ENCODE results near the gene TM4SF18.

DNA sequence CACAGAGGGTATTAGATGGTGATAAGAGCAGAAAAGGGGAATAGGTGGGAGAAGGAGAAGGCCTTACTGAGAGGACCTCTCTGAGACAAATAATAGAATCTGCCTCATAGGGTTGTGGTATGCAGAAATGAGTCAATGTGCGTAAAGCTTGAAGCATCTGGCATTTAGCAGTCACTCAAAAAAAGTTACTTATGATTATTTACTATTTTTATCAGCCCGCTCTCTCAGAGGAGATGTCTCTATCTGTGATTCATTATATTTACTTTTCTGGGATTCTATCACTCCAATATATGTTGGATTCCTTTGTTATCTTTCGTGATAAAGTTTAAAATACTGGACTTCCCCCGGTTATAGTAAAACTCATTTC, 48.6 kb upstream of the TM4SF18 start:
- TF ChIP-seq ZFP3 (CRISPR knock-in tag; IDR thresholded peaks at IDR 0.05) (no peak), TOX (CRISPR knock-in tag; IDR thresholded peaks at IDR 0.05; ENCODE audit: borderline replicate concordance) (peak; percentile 21; the same call in 1 of the 2 replicates), GLIS3 (CRISPR knock-in tag; IDR thresholded peaks at IDR 0.05) (no peak), CSRNP3 (CRISPR knock-in tag; IDR thresholded peaks at IDR 0.05) (no peak), BACH2 (CRISPR knock-in tag; IDR thresholded peaks at IDR 0.05; ENCODE audit: borderline replicate concordance) (no peak), SNAI2 (CRISPR knock-in tag; IDR thresholded peaks at IDR 0.05) (no peak), ISL1 (CRISPR knock-in tag; IDR thresholded peaks at IDR 0.05) (peak; percentile 64), ZFP30 (CRISPR knock-in tag; IDR thresholded peaks at IDR 0.05) (no peak), ZC3H10 (CRISPR knock-in tag; IDR thresholded peaks at IDR 0.05) (no peak)
- TF ChIP-seq, protein P1, sequence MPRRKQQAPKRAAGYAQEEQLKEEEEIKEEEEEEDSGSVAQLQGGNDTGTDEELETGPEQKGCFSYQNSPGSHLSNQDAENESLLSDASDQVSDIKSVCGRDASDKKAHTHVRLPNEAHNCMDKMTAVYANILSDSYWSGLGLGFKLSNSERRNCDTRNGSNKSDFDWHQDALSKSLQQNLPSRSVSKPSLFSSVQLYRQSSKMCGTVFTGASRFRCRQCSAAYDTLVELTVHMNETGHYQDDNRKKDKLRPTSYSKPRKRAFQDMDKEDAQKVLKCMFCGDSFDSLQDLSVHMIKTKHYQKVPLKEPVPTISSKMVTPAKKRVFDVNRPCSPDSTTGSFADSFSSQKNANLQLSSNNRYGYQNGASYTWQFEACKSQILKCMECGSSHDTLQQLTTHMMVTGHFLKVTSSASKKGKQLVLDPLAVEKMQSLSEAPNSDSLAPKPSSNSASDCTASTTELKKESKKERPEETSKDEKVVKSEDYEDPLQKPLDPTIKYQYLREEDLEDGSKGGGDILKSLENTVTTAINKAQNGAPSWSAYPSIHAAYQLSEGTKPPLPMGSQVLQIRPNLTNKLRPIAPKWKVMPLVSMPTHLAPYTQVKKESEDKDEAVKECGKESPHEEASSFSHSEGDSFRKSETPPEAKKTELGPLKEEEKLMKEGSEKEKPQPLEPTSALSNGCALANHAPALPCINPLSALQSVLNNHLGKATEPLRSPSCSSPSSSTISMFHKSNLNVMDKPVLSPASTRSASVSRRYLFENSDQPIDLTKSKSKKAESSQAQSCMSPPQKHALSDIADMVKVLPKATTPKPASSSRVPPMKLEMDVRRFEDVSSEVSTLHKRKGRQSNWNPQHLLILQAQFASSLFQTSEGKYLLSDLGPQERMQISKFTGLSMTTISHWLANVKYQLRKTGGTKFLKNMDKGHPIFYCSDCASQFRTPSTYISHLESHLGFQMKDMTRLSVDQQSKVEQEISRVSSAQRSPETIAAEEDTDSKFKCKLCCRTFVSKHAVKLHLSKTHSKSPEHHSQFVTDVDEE (CRISPR knock-in tag; IDR thresholded peaks at IDR 0.05), result no peak
